GM23338 (cell line): Measurements from ENCODE around the gene RORB. TPM values are rescaled to one million over a fixed set of nuclear protein-coding genes. Genes with fewer than 3 reads are reported as not detected.

ENCODE experiments used
- ATAC-seq: fragments of 200-7000 bp; cut with Tn5 transposase; 3 replicates; pipeline ENCODE4 v1.9.1; 2020
- DNase-seq: peaks from one replicate; pipeline ENCODE4 v3.0.0-alpha.2; 2015; ENCODE audit warnings: low spot score
- H2AFZ ChIP-seq: fragments of 200-600 bp; sonication (generic); 2 replicates; pipeline ENCODE4 v1.8.0; 2016; ENCODE audit warnings: antibody characterized with exemption, mild to moderate bottlenecking, moderate library complexity
- H3F3A ChIP-seq: fragments of 200-600 bp; sonication (generic); replicated peaks from 2 replicates; pipeline ENCODE4 v1.8.0; 2017; ENCODE audit warnings: antibody characterized with exemption, mixed run types, low read depth
- H3K27ac ChIP-seq: fragments of 200-600 bp; sonication (generic); 2 replicates; pipeline ENCODE4 v1.6.1; 2016; ENCODE audit warnings: low read depth
- H3K27me3 ChIP-seq: fragments of 200-600 bp; sonication (generic); 2 replicates; pipeline ENCODE4 v1.8.0; 2016; ENCODE audit warnings: mild to moderate bottlenecking, mixed run types, moderate library complexity; ENCODE audit not compliant: insufficient read depth
- H3K36me3 ChIP-seq: fragments of 200-600 bp; sonication (generic); 2 replicates; pipeline ENCODE4 v1.8.0; 2016; ENCODE audit warnings: mild to moderate bottlenecking; ENCODE audit not compliant: insufficient read depth
- H3K4me1 ChIP-seq: fragments of 200-600 bp; sonication (generic); 2 replicates; pipeline ENCODE4 v1.8.0; 2016; ENCODE audit warnings: mild to moderate bottlenecking, moderate library complexity; ENCODE audit not compliant: insufficient read depth
- H3K4me2 ChIP-seq: fragments of 200-600 bp; sonication (generic); 2 replicates; pipeline ENCODE4 v1.7.1; 2017; ENCODE audit warnings: mixed run types
- H3K4me3 ChIP-seq: fragments of 200-600 bp; sonication (generic); 2 replicates; pipeline ENCODE4 v1.6.1; 2016; ENCODE audit warnings: mixed run types
- H3K79me2 ChIP-seq: fragments of 200-600 bp; sonication (generic); replicated peaks from 2 replicates; pipeline ENCODE4 v1.8.0; 2017; ENCODE audit warnings: mild to moderate bottlenecking; ENCODE audit not compliant: insufficient read depth
- H3K9me2 ChIP-seq: fragments of 200-600 bp; sonication (generic); 2 replicates; pipeline ENCODE4 v1.8.0; 2017; ENCODE audit not compliant: insufficient read depth
- H4K20me1 ChIP-seq: fragments of 200-600 bp; sonication (generic); replicated peaks from 2 replicates; pipeline ENCODE4 v1.8.0; 2017; ENCODE audit warnings: mild to moderate bottlenecking; ENCODE audit not compliant: insufficient read depth
- H3K27ac Mint-ChIP-seq: 2 replicates; pipeline ENCODE4 v1.8.0; 2020; ENCODE audit warnings: inconsistent platforms, mild to moderate bottlenecking, moderate library complexity, mixed read lengths
- H3K27me3 Mint-ChIP-seq: 3 replicates; pipeline ENCODE4 v1.8.0; 2022; ENCODE audit warnings: low read depth, mild to moderate bottlenecking, moderate library complexity, mixed read lengths, inconsistent platforms; ENCODE audit not compliant: insufficient read depth, poor library complexity
- H3K36me3 Mint-ChIP-seq: 3 replicates; pipeline ENCODE4 v1.8.0; 2021; ENCODE audit warnings: low read depth, mild to moderate bottlenecking, inconsistent platforms, moderate library complexity, mixed read lengths
- H3K4me1 Mint-ChIP-seq: 3 replicates; pipeline ENCODE4 v1.8.0; 2020; ENCODE audit warnings: mild to moderate bottlenecking, inconsistent platforms, mixed read lengths
- H3K4me3 Mint-ChIP-seq: 3 replicates; pipeline ENCODE4 v1.8.0; 2021; ENCODE audit warnings: moderate library complexity, mild to moderate bottlenecking, inconsistent platforms, mixed read lengths
- H3K9me3 Mint-ChIP-seq: 3 replicates; pipeline ENCODE4 v1.8.0; 2020; ENCODE audit warnings: moderate library complexity, mild to moderate bottlenecking, inconsistent platforms, mixed read lengths
- CREB1 ChIP-seq: fragments of 250-450 bp; sonication (Bioruptor Pico); IDR thresholded peaks from 2 replicates; pipeline ENCODE4 v1.5.0; 2020; ENCODE audit warnings: low read depth, mild to moderate bottlenecking, moderate library complexity
- EZH2 ChIP-seq: fragments of 200-600 bp; sonication (generic); IDR thresholded peaks from one replicate; pipeline ENCODE4 v1.8.0; 2017; ENCODE audit warnings: antibody characterized with exemption, mild to moderate bottlenecking, low read depth; ENCODE audit not compliant: unreplicated experiment
- EZH2phosphoT487 ChIP-seq: fragments of 200-600 bp; sonication (generic); IDR thresholded peaks from one replicate; pipeline ENCODE4 v1.8.1; 2018; ENCODE audit warnings: antibody characterized with exemption; ENCODE audit not compliant: unreplicated experiment
- JUNB ChIP-seq: IDR thresholded peaks from one replicate; pipeline ENCODE4 v1.6.1; 2016; ENCODE audit warnings: antibody characterized with exemption; ENCODE audit not compliant: unreplicated experiment
- NANOG ChIP-seq: IDR thresholded peaks from 2 replicates; pipeline ENCODE4 v1.6.1; 2016; ENCODE audit warnings: antibody characterized with exemption, borderline replicate concordance
- POLR2AphosphoS5 ChIP-seq: IDR thresholded peaks from 2 replicates; pipeline ENCODE4 v1.6.1; 2016; ENCODE audit warnings: antibody characterized with exemption, low read depth
- STAT1 ChIP-seq: IDR thresholded peaks from one replicate; pipeline ENCODE4 v1.6.1; 2016; ENCODE audit warnings: antibody characterized with exemption; ENCODE audit not compliant: unreplicated experiment
- ZNF114 ChIP-seq: fragments of 250-450 bp; sonication (Bioruptor Pico); IDR thresholded peaks from 2 replicates; pipeline ENCODE4 v1.5.0; 2020; ENCODE audit warnings: mild to moderate bottlenecking, moderate library complexity
- polyA plus RNA-seq: library from polyadenylated mRNA; unstranded; fragments of >200 nt; fragmentation: Nextera tagmentation; extraction: Ambion mirVana; gene quantifications from 2 replicates; pipeline ENCODE4 v1.2.1, GENCODE V29; 2016
- total RNA-seq: library from RNA; depleted of rRNA; stranded (reverse); fragments of >200 nt; shearing (Covaris generic); gene quantifications from 2 replicates; pipeline ENCODE4 v1.2.3, GENCODE V29; 2014
- TF ChIP-seq, protein P1 (sequence below): IDR thresholded peaks from one replicate; pipeline ENCODE4 v1.6.1; 2018; ENCODE audit warnings: antibody characterized with exemption; ENCODE audit not compliant: unreplicated experiment
- TF ChIP-seq, protein P2 (sequence below): IDR thresholded peaks from 2 replicates; pipeline ENCODE4 v1.6.1; 2016; ENCODE audit warnings: antibody characterized with exemption
- TF ChIP-seq, protein P3 (sequence below), 2 experiments: fragments of 200-600 bp in 1 of 2; sonication (generic) in 1 of 2; conservative IDR thresholded peaks; 2 replicates each; pipeline versions ENCODE4 v1.5.1 to v1.6.1; 2016 to 2017; ENCODE audit warnings: antibody characterized with exemption in 2 of 2, low read depth in 2 of 2, mild to moderate bottlenecking in 2 of 2, moderate library complexity in 1 of 2
- TF ChIP-seq, protein P4 (sequence below): fragments of 250-450 bp; sonication (Bioruptor Pico); IDR thresholded peaks from 2 replicates; pipeline ENCODE4 v1.5.0; 2020; ENCODE audit warnings: mild to moderate bottlenecking, moderate library complexity

Gene RORB
- total and polyA plus RNA-seq, 2 experiments from 2014 or later = 1.2 to 4.5 TPM

DNA sequence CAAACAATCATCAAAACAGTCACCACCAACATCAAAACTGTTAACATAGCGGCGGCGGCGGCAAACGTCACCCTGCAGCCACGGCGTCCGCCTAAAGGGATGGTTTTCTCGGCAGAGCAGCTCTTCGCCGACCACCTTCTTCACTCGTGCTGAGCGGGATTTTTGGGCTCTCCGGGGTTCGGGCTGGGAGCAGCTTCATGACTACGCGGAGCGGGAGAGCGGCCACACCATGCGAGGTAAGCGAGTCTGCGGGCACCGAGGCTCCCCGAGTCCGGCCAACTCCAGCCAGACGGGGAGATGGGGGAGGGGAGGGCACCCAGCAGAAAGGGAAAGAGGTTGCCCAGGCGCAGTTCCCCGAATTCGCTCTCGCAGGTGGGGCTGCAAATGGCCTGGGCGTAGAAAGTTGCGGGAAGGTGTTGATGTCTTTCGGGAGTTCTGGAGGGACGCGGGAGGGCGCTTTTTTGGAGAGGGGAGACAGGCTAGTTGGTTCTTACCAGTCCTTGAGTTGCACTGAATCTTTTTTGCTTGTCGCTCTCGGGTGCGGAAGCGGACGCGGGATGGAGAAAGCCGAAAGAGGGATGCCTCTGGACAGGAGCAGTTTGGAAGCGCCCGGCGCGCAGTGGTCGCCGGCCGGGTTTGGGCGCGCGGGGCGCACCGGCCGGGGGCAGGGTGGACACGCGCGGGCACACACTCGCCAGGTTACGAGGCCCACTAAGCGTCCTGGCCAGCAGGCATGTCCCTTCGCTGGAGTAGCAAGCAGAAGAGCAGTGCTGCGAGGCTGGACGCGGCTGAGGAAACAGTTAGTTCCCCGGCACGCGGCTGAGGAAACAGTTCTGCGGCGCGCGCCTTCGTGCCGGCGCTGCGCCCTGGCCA, 849 bp downstream of the RORB start:
- 0 out of 2 replicates have a peak, but pooled peaks cover 6% of the 10 kb centered on the region for H3K79me2 ChIP-seq
- peaks cover 32% of the 10 kb centered on the region for H3K4me1 Mint-ChIP-seq
- no peak overlapping the region for H3K27ac Mint-ChIP-seq
- TF ChIP-seq POLR2AphosphoS5 (no peak), CREB1 (CRISPR knock-in tag) (0 out of 2 replicates have a peak, but pooled peaks have one; percentile 2), EZH2 (peak; percentile 46), JUNB (no peak), EZH2phosphoT487 (no peak), STAT1 (no peak), ZNF114 (CRISPR knock-in tag) (no peak), NANOG (no peak)
- TF ChIP-seq, protein P1, sequence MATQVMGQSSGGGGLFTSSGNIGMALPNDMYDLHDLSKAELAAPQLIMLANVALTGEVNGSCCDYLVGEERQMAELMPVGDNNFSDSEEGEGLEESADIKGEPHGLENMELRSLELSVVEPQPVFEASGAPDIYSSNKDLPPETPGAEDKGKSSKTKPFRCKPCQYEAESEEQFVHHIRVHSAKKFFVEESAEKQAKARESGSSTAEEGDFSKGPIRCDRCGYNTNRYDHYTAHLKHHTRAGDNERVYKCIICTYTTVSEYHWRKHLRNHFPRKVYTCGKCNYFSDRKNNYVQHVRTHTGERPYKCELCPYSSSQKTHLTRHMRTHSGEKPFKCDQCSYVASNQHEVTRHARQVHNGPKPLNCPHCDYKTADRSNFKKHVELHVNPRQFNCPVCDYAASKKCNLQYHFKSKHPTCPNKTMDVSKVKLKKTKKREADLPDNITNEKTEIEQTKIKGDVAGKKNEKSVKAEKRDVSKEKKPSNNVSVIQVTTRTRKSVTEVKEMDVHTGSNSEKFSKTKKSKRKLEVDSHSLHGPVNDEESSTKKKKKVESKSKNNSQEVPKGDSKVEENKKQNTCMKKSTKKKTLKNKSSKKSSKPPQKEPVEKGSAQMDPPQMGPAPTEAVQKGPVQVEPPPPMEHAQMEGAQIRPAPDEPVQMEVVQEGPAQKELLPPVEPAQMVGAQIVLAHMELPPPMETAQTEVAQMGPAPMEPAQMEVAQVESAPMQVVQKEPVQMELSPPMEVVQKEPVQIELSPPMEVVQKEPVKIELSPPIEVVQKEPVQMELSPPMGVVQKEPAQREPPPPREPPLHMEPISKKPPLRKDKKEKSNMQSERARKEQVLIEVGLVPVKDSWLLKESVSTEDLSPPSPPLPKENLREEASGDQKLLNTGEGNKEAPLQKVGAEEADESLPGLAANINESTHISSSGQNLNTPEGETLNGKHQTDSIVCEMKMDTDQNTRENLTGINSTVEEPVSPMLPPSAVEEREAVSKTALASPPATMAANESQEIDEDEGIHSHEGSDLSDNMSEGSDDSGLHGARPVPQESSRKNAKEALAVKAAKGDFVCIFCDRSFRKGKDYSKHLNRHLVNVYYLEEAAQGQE = no peak
- TF ChIP-seq, protein P2, sequence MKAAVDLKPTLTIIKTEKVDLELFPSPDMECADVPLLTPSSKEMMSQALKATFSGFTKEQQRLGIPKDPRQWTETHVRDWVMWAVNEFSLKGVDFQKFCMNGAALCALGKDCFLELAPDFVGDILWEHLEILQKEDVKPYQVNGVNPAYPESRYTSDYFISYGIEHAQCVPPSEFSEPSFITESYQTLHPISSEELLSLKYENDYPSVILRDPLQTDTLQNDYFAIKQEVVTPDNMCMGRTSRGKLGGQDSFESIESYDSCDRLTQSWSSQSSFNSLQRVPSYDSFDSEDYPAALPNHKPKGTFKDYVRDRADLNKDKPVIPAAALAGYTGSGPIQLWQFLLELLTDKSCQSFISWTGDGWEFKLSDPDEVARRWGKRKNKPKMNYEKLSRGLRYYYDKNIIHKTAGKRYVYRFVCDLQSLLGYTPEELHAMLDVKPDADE = no peak
- TF ChIP-seq, protein P3, sequence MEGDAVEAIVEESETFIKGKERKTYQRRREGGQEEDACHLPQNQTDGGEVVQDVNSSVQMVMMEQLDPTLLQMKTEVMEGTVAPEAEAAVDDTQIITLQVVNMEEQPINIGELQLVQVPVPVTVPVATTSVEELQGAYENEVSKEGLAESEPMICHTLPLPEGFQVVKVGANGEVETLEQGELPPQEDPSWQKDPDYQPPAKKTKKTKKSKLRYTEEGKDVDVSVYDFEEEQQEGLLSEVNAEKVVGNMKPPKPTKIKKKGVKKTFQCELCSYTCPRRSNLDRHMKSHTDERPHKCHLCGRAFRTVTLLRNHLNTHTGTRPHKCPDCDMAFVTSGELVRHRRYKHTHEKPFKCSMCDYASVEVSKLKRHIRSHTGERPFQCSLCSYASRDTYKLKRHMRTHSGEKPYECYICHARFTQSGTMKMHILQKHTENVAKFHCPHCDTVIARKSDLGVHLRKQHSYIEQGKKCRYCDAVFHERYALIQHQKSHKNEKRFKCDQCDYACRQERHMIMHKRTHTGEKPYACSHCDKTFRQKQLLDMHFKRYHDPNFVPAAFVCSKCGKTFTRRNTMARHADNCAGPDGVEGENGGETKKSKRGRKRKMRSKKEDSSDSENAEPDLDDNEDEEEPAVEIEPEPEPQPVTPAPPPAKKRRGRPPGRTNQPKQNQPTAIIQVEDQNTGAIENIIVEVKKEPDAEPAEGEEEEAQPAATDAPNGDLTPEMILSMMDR (conservative IDR thresholded peaks at IDR 0.05; ENCODE audit: low read depth in 2 of 2) = no peak
- TF ChIP-seq, protein P4, sequence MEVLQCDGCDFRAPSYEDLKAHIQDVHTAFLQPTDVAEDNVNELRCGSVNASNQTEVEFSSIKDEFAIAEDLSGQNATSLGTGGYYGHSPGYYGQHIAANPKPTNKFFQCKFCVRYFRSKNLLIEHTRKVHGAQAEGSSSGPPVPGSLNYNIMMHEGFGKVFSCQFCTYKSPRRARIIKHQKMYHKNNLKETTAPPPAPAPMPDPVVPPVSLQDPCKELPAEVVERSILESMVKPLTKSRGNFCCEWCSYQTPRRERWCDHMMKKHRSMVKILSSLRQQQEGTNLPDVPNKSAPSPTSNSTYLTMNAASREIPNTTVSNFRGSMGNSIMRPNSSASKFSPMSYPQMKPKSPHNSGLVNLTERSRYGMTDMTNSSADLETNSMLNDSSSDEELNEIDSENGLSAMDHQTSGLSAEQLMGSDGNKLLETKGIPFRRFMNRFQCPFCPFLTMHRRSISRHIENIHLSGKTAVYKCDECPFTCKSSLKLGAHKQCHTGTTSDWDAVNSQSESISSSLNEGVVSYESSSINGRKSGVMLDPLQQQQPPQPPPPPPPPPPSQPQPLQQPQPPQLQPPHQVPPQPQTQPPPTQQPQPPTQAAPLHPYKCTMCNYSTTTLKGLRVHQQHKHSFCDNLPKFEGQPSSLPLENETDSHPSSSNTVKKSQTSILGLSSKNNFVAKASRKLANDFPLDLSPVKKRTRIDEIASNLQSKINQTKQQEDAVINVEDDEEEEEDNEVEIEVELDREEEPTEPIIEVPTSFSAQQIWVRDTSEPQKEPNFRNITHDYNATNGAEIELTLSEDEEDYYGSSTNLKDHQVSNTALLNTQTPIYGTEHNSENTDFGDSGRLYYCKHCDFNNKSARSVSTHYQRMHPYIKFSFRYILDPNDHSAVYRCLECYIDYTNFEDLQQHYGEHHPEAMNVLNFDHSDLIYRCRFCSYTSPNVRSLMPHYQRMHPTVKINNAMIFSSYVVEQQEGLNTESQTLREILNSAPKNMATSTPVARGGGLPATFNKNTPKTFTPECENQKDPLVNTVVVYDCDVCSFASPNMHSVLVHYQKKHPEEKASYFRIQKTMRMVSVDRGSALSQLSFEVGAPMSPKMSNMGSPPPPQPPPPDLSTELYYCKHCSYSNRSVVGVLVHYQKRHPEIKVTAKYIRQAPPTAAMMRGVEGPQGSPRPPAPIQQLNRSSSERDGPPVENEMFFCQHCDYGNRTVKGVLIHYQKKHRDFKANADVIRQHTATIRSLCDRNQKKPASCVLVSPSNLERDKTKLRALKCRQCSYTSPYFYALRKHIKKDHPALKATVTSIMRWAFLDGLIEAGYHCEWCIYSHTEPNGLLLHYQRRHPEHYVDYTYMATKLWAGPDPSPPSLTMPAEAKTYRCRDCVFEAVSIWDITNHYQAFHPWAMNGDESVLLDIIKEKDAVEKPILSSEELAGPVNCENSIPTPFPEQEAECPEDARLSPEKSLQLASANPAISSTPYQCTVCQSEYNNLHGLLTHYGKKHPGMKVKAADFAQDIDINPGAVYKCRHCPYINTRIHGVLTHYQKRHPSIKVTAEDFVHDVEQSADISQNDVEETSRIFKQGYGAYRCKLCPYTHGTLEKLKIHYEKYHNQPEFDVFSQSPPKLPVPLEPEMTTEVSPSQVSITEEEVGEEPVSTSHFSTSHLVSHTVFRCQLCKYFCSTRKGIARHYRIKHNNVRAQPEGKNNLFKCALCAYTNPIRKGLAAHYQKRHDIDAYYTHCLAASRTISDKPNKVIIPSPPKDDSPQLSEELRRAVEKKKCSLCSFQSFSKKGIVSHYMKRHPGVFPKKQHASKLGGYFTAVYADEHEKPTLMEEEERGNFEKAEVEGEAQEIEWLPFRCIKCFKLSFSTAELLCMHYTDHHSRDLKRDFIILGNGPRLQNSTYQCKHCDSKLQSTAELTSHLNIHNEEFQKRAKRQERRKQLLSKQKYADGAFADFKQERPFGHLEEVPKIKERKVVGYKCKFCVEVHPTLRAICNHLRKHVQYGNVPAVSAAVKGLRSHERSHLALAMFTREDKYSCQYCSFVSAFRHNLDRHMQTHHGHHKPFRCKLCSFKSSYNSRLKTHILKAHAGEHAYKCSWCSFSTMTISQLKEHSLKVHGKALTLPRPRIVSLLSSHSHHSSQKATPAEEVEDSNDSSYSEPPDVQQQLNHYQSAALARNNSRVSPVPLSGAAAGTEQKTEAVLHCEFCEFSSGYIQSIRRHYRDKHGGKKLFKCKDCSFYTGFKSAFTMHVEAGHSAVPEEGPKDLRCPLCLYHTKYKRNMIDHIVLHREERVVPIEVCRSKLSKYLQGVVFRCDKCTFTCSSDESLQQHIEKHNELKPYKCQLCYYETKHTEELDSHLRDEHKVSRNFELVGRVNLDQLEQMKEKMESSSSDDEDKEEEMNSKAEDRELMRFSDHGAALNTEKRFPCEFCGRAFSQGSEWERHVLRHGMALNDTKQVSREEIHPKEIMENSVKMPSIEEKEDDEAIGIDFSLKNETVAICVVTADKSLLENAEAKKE = no peak
- no peaks in the 10 kb centered on the region for H3K36me3 ChIP-seq
- no peaks in the 10 kb centered on the region; the same call in 2 of the 3 replicates for H3K36me3 Mint-ChIP-seq
- peak; percentile 72 for DNase-seq
- peaks cover 45% of the 10 kb centered on the region for H3K4me1 ChIP-seq
- H3K4me3 Mint-ChIP-seq = peak overlapping the region; percentile 99
- peak; percentile 14 for ATAC-seq
- H2AFZ ChIP-seq = peak overlapping the region; percentile 92
- H3K9me2 ChIP-seq = no peaks in the 10 kb centered on the region
- peaks cover 45% of the 10 kb centered on the region for H3K27me3 Mint-ChIP-seq
- H3K27me3 ChIP-seq = peaks cover 57% of the 10 kb centered on the region
- H3K27ac ChIP-seq = no peak overlapping the region
- no peaks in the 10 kb centered on the region for H3K9me3 Mint-ChIP-seq
- peak overlapping the region; percentile 79 for H3K4me3 ChIP-seq
- peak overlapping the region; percentile 90 for H3K4me2 ChIP-seq
- no peaks in the 10 kb centered on the region; the same call in 1 of the 2 replicates for H3F3A ChIP-seq
- H4K20me1 ChIP-seq = no peaks in the 10 kb centered on the region
